Right lobe of liver (tissue), 4 donors: ENCODE measurements around the gene A2M.
A peak's percentile ranks its signal among the peaks of the same experiment; 100 is the strongest.

ENCODE experiments used
- POLR2A ChIP-seq: fragments of 450-650 bp; IDR thresholded peaks from one replicate; pipeline ENCODE4 v1.6.1; 2017; ENCODE audit warnings: antibody characterized with exemption, mild to moderate bottlenecking
- TF ChIP-seq, protein P1 (sequence below), 4 donors: fragments of 200-600 bp in 3 of 4; fragments of 450-650 bp in 1 of 4; IDR thresholded peaks; one replicate each; pipeline versions ENCODE4 v1.5.1 to v1.8.0; 2016 to 2022; ENCODE audit warnings: antibody characterized with exemption in 4 of 4, mild to moderate bottlenecking in 2 of 4
- donor health status: DM: no; HTN: no; CAD: no.
- donor health status: DM: no; HTN: no; CAD: no.
- donor health status: DM: no; HTN: yes; CAD: no.

DNA sequence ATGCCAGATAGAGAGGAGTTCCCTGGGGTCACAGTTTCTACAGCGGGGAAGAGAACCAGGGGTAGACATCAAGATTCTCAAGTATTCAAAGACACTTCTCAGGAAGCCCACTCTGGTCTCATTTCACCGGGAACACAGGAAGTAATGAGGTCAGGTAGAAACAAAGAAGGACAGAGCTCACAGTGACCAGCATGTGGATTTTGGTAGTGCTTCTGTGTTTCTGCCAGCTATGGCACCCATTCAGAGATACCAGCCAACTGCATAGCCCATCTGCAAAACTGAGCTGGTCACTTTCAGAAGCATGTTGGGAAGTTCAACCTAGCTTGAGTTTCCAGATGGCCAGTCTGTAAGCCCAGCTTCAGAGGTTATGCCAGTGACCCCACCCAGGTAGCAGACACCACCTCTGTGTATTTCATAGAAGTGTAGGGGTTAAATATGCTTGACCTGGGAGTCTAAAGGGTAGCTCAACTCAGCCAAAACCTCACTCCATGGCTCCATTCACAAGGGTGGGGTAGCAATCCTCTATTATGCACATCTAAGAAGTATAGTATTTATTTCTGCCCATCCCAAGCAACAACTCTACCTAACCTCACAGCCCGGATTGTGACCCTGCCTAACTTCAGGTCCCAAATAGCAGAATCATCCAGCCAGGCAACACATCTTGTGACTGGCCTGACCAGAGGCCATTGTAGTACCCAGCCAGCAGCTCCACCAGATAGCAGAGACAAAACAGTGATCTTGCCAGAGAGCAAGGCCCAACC is 33.9 kb downstream of the A2M start:
- TF ChIP-seq, protein P1, sequence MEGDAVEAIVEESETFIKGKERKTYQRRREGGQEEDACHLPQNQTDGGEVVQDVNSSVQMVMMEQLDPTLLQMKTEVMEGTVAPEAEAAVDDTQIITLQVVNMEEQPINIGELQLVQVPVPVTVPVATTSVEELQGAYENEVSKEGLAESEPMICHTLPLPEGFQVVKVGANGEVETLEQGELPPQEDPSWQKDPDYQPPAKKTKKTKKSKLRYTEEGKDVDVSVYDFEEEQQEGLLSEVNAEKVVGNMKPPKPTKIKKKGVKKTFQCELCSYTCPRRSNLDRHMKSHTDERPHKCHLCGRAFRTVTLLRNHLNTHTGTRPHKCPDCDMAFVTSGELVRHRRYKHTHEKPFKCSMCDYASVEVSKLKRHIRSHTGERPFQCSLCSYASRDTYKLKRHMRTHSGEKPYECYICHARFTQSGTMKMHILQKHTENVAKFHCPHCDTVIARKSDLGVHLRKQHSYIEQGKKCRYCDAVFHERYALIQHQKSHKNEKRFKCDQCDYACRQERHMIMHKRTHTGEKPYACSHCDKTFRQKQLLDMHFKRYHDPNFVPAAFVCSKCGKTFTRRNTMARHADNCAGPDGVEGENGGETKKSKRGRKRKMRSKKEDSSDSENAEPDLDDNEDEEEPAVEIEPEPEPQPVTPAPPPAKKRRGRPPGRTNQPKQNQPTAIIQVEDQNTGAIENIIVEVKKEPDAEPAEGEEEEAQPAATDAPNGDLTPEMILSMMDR (IDR thresholded peaks at IDR 0.05) = no peak
- TF ChIP-seq POLR2A = peak; percentile 24
